H9 (cell line): ENCODE results near the gene BFSP2. TPM values are rescaled to one million over a fixed set of nuclear protein-coding genes. Genes with fewer than 3 reads are reported as not detected.

Experiments
- DNase-seq: peaks from one replicate; pipeline ENCODE4 v3.0.0-alpha.2; 2017
- H2AFZ ChIP-seq: one replicate; pipeline ENCODE4 v1.6.1; 2013; ENCODE audit warnings: mild to moderate bottlenecking, low read length, control low read depth, moderate library complexity
- H2AK5ac ChIP-seq: 2 replicates; pipeline ENCODE4 v1.6.1; 2013; ENCODE audit warnings: low read length, control low read depth, mixed read lengths; ENCODE audit not compliant: insufficient read length
- H2BK120ac ChIP-seq: one replicate; pipeline ENCODE4 v1.6.1; 2013; ENCODE audit warnings: low read depth, mild to moderate bottlenecking, low read length, control low read depth, inconsistent platforms; ENCODE audit not compliant: poor library complexity, severe bottlenecking
- H2BK12ac ChIP-seq: 2 replicates; pipeline ENCODE4 v1.6.1; 2013; ENCODE audit warnings: low read length, control low read depth, mixed read lengths, low read depth; ENCODE audit not compliant: insufficient read length
- H2BK15ac ChIP-seq: 2 replicates; pipeline ENCODE4 v1.6.1; 2013; ENCODE audit warnings: low read depth, low read length, control low read depth
- H2BK20ac ChIP-seq: one replicate; pipeline ENCODE4 v1.6.1; 2013; ENCODE audit warnings: low read depth, mild to moderate bottlenecking, low read length, control low read depth, inconsistent platforms; ENCODE audit not compliant: poor library complexity, severe bottlenecking
- H2BK5ac ChIP-seq: 2 replicates; pipeline ENCODE4 v1.6.1; 2013; ENCODE audit warnings: low read length, control low read depth, mixed read lengths; ENCODE audit not compliant: insufficient read length
- H3K14ac ChIP-seq: 2 replicates; pipeline ENCODE4 v1.6.1; 2013; ENCODE audit warnings: low read length, control low read depth; ENCODE audit not compliant: insufficient read depth
- H3K18ac ChIP-seq: 2 replicates; pipeline ENCODE4 v1.6.1; 2013; ENCODE audit warnings: low read depth, mild to moderate bottlenecking, mixed read lengths, low read length, control low read depth; ENCODE audit not compliant: insufficient read length
- H3K23ac ChIP-seq: 2 replicates; pipeline ENCODE4 v1.6.1; 2013; ENCODE audit warnings: low read length, control low read depth, mixed read lengths, low read depth; ENCODE audit not compliant: insufficient read length
- H3K23me2 ChIP-seq: 2 replicates; pipeline ENCODE4 v1.6.1; 2013; ENCODE audit warnings: low read depth, mild to moderate bottlenecking, mixed read lengths, low read length, control low read depth; ENCODE audit not compliant: insufficient read length, poor library complexity, severe bottlenecking
- H3K27ac ChIP-seq: 2 replicates; pipeline ENCODE4 v1.5.1; 2013; ENCODE audit warnings: low read length, control low read depth, mixed read lengths, low read depth; ENCODE audit not compliant: insufficient read length
- H3K27me3 ChIP-seq: 2 replicates; pipeline ENCODE4 v1.6.1; 2013; ENCODE audit warnings: low read length, control low read depth, inconsistent platforms; ENCODE audit not compliant: insufficient read depth
- H3K4ac ChIP-seq: 2 replicates; pipeline ENCODE4 v1.6.1; 2013; ENCODE audit warnings: low read depth, mild to moderate bottlenecking, control low read depth, inconsistent platforms, low read length, moderate library complexity
- H3K4me1 ChIP-seq: 2 replicates; pipeline ENCODE4 v1.6.1; 2013; ENCODE audit warnings: low read length, control low read depth, inconsistent platforms; ENCODE audit not compliant: insufficient read depth
- H3K4me2 ChIP-seq: 2 replicates; pipeline ENCODE4 v1.6.1; 2013; ENCODE audit warnings: low read length, control low read depth, mixed read lengths; ENCODE audit not compliant: insufficient read length, insufficient read depth
- H3K56ac ChIP-seq: 2 replicates; pipeline ENCODE4 v1.6.1; 2013; ENCODE audit warnings: low read depth, mild to moderate bottlenecking, mixed read lengths, low read length, control low read depth; ENCODE audit not compliant: insufficient read length
- H3K79me1 ChIP-seq: 2 replicates; pipeline ENCODE4 v1.6.1; 2013; ENCODE audit warnings: low read depth, mild to moderate bottlenecking, moderate library complexity, low read length, control low read depth, inconsistent platforms; ENCODE audit not compliant: insufficient read depth, poor library complexity, severe bottlenecking
- H3K79me2 ChIP-seq: 2 replicates; pipeline ENCODE4 v1.6.1; 2013; ENCODE audit warnings: low read length, control low read depth, inconsistent platforms; ENCODE audit not compliant: insufficient read depth
- H3K9ac ChIP-seq: 2 replicates; pipeline ENCODE4 v1.6.1; 2013; ENCODE audit warnings: low read length, control low read depth, mixed read lengths; ENCODE audit not compliant: insufficient read length; ENCODE audit errors: extremely low read depth
- H3K9me3 ChIP-seq: one replicate; pipeline ENCODE4 v1.6.1; 2013; ENCODE audit warnings: low read depth, low read length, inconsistent platforms; ENCODE audit not compliant: control insufficient read depth
- H3T11ph ChIP-seq: one replicate; pipeline ENCODE4 v1.6.1; 2013; ENCODE audit warnings: mild to moderate bottlenecking, low read length, control low read depth, inconsistent platforms
- H4K20me1 ChIP-seq: one replicate; pipeline ENCODE4 v1.6.1; 2013; ENCODE audit not compliant: control insufficient read depth, insufficient read length, insufficient read depth
- H4K5ac ChIP-seq: 2 replicates; pipeline ENCODE4 v1.6.1; 2013; ENCODE audit warnings: low read depth, mild to moderate bottlenecking, mixed read lengths, low read length, control low read depth; ENCODE audit not compliant: insufficient read length
- H4K8ac ChIP-seq: replicated peaks from 2 replicates; pipeline ENCODE4 v1.6.1; 2013; ENCODE audit warnings: low read length, control low read depth, mixed read lengths, low read depth; ENCODE audit not compliant: insufficient read length
- H4K91ac ChIP-seq: 2 replicates; pipeline ENCODE4 v1.6.1; 2013; ENCODE audit warnings: low read depth, mild to moderate bottlenecking, moderate library complexity, mixed read lengths, low read length, control low read depth; ENCODE audit not compliant: insufficient read length
- H3K27ac Mint-ChIP-seq, 3 experiments: 2 replicates in 2 of 3; 3 replicates in 1 of 3; pipeline ENCODE4 v1.8.0; 2020 to 2021; ENCODE audit warnings: mixed read lengths in 3 of 3, mild to moderate bottlenecking in 1 of 3, moderate library complexity in 1 of 3
- H3K27me3 Mint-ChIP-seq: 2 replicates; pipeline ENCODE4 v1.8.0; 2021; ENCODE audit warnings: low read depth, mild to moderate bottlenecking, moderate library complexity, mixed read lengths
- H3K36me3 Mint-ChIP-seq, 3 experiments: 2 replicates in 2 of 3; 3 replicates in 1 of 3; pipeline ENCODE4 v1.8.0; 2020 to 2021; ENCODE audit warnings: low read depth in 3 of 3, mixed read lengths in 3 of 3; ENCODE audit not compliant: insufficient read depth in 1 of 3
- H3K4me1 Mint-ChIP-seq, 2 experiments: 2 replicates each; pipeline ENCODE4 v1.8.0; 2020; ENCODE audit warnings: mixed read lengths in 2 of 2
- H3K4me3 Mint-ChIP-seq, 2 experiments: 2 replicates in 1 of 2; 3 replicates in 1 of 2; pipeline ENCODE4 v1.8.0; 2020 to 2021; ENCODE audit warnings: mild to moderate bottlenecking in 2 of 2, mixed read lengths in 2 of 2, moderate library complexity in 1 of 2
- H3K9me3 Mint-ChIP-seq, 2 experiments: 2 replicates in 1 of 2; 3 replicates in 1 of 2; pipeline ENCODE4 v1.8.0; 2020; ENCODE audit warnings: mild to moderate bottlenecking in 2 of 2, mixed read lengths in 2 of 2, moderate library complexity in 1 of 2
- WGBS: extraction: QIAGEN DNeasy Blood & Tissue Kit; methylation state at CpG from one replicate; pipeline ENCODE4 v1.1.7; 2013; ENCODE audit warnings: missing lambda C conversion rate, low lambda C conversion rate, mixed read lengths; ENCODE audit not compliant: insufficient read length; ENCODE audit errors: extremely low coverage; 5-methylcytosine and 5-hydroxymethylcytosine counted together
- total RNA-seq: library from RNA; stranded (reverse); gene quantifications from 2 replicates; pipeline ENCODE4 v1.2.1, GENCODE V29; 2021
- TF ChIP-seq, protein P1 (sequence below): fragments of 200-600 bp; sonication (generic); conservative IDR thresholded peaks from 3 replicates; pipeline ENCODE4 v1.8.0; 2021; ENCODE audit warnings: antibody characterized with exemption, mild to moderate bottlenecking

BFSP2 gene
- total RNA-seq, 1 experiment from 2014 or later: not detected

- H4K91ac ChIP-seq: no peak overlapping the region
- no peak for DNase-seq
- H3K4ac ChIP-seq: no peak overlapping the region
- H2BK20ac ChIP-seq: no peak overlapping the region
- no peaks in the 10 kb centered on the region for H3K4me1 ChIP-seq
- no peak overlapping the region for H2BK12ac ChIP-seq
- no peaks in the 10 kb centered on the region for H3K79me2 ChIP-seq
- no peaks in the 10 kb centered on the region for H3K27me3 ChIP-seq
- no peak overlapping the region for H2BK5ac ChIP-seq
- no peak overlapping the region for H3K18ac ChIP-seq
- no peak overlapping the region for H2AFZ ChIP-seq
- Mint-ChIP-seq H3K4me1 (peaks cover 0 to 2% of the 10 kb centered on the region in 2 experiments; a peak in 1 of 4 replicates), H3K4me3 (no peak overlapping the region), H3K27me3 (no peaks in the 10 kb centered on the region), H3K27ac (no peak overlapping the region), H3K9me3 (peaks cover 0 to 3% of the 10 kb centered on the region in 2 experiments; a peak in 1 of 5 replicates), H3K36me3 (no peaks in the 10 kb centered on the region)
- no peak overlapping the region for H3T11ph ChIP-seq
- no peaks in the 10 kb centered on the region for H3K79me1 ChIP-seq
- TF ChIP-seq, protein P1, sequence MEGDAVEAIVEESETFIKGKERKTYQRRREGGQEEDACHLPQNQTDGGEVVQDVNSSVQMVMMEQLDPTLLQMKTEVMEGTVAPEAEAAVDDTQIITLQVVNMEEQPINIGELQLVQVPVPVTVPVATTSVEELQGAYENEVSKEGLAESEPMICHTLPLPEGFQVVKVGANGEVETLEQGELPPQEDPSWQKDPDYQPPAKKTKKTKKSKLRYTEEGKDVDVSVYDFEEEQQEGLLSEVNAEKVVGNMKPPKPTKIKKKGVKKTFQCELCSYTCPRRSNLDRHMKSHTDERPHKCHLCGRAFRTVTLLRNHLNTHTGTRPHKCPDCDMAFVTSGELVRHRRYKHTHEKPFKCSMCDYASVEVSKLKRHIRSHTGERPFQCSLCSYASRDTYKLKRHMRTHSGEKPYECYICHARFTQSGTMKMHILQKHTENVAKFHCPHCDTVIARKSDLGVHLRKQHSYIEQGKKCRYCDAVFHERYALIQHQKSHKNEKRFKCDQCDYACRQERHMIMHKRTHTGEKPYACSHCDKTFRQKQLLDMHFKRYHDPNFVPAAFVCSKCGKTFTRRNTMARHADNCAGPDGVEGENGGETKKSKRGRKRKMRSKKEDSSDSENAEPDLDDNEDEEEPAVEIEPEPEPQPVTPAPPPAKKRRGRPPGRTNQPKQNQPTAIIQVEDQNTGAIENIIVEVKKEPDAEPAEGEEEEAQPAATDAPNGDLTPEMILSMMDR: no peak
- H4K5ac ChIP-seq: no peak overlapping the region
- WGBS: no CpG with 5 or more reads among the region's 1 CpG
- H3K9me3 ChIP-seq: no peaks in the 10 kb centered on the region
- no peaks in the 10 kb centered on the region for H3K23me2 ChIP-seq
- H3K4me2 ChIP-seq: no peak overlapping the region
- no peak overlapping the region for H2BK120ac ChIP-seq
- H4K20me1 ChIP-seq: no peaks in the 10 kb centered on the region
- no peak overlapping the region for H3K27ac ChIP-seq
- no peak overlapping the region for H3K56ac ChIP-seq
- H3K23ac ChIP-seq: no peak overlapping the region
- H3K14ac ChIP-seq: no peak overlapping the region
- no peak overlapping the region for H3K9ac ChIP-seq
- no peak overlapping the region for H4K8ac ChIP-seq
- H2BK15ac ChIP-seq: no peak overlapping the region
- no peak overlapping the region for H2AK5ac ChIP-seq
Observed at GRCh38 chr3:133503409-133503808, 103.6 kb downstream of the BFSP2 start.
